A204.1 (cell line): ENCODE results near the gene CTSS.
"Not testable (repeated sequence)": the region's sequence is repeated elsewhere in the genome, so short reads cannot be mapped to it uniquely, and the experiment has no call there.

ENCODE experiments used
- FAIRE-seq: peaks from 2 replicates; lab custom pipeline; 2012; peaks lifted over from hg19 to GRCh38; lab: Jason Lieb, UNC

CTSS gene

DNA sequence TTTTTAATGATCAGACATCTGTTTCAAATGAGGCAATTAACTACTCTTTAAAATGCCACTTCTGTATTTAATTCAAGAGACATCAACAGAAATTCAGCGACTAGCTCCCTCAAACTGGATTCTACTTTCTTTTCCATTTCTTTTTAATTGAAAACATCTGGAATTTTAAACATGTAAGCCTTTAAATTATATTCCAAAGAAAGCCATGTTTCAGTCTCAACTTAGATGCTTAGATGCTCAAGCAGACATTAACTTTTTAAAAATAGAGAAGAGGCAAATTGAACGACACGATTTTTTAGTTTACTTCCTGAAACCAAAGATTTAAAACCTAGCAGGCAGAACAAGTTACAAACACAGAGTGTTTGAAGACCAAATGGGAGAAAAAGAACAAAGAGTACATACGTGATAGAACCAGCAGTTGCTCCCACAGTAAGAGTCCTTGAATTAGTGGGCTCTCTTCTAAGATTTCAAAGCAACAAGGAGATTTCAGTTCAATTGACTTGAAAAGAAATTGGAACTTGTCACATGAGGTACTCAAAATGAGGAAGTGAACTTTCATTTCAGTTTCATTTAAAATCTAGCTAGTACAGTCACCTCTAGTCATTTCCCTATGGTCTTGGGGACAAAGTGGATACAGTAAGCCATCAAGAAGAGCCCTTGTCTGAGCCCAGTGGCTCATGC, at the start of gene CTSS:
TSS of gene CTSS (minus strand) at position 483 of the 681 bp plus-strand sequence. CDS start 1,015 bp downstream, outside the sequence.
- FAIRE-seq: no peak

DNA sequence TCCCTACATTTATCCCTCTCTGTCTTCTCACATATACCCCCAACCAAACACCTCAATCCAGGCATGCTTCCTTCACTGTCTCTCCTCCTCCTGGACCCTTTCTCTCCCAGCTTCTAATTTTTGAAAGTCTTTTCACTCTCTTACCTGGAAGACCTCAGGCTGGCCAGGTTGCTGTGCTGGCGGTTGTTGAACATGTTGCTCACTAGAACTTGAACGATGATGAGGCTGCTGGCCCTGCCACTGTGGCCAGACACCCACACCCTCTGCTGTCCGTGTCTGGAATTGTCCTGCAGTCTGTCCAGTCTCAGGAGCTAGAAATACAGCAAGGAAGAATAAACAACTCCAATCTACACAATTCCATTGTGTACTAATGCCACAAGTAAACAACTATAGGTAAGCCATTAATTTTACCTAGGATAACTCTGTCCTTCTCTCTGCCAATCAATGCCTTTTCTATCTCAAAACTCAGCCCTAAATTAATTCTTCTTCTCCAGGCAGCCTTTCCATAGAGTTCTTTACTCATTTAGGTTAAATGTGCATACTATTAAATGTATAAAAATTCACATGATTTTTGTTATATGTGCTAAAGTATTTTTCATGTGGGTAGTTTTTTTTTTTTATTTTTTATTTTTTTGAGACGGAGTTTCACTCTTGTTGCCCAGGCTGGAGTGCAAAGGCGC, 47.6 kb upstream of the CTSS start:
- no peak for FAIRE-seq

- no peak for FAIRE-seq
Observed at GRCh38 chr1:150810958-150811659, 45.5 kb upstream of the CTSS start.

DNA sequence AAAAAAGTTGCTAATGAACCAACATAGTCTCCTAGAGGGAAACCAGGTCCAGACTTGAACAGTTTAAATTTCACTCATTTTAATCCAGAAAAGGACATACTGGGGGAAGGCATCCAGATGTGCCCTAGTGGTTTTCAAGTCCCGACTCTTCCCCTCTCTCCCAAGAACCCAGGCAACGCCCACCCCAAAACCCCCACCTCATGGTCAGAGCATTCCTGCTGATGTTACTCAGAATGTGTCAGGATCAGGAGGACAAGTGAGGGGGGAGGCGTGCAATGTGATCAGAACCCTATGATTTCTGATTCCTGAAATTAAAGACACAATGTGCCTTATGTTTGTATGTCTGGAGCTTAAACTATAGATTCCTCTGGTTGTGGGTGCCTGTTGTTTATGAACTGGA, 44.1 kb upstream of the CTSS start:
- FAIRE-seq: no peak

DNA sequence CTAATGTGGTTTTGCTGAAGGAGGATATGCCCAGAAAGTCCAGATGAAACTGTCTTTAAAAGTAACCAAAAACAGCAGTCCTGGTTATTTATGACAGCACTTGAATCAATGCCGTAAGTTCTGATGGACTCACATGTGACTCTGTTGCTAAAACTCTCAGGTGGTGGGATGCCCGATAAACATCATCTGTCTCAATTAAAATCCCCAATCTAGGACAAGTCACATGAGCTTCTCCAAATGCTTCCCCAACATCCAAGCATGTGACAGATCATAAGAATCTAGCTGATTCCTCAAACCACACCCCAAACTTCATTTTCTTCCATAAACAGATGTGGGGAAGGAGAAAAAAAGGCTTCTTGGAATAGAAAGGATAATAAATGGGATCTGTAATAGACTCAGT, 43.3 kb upstream of the CTSS start:
- FAIRE-seq: no peak

DNA sequence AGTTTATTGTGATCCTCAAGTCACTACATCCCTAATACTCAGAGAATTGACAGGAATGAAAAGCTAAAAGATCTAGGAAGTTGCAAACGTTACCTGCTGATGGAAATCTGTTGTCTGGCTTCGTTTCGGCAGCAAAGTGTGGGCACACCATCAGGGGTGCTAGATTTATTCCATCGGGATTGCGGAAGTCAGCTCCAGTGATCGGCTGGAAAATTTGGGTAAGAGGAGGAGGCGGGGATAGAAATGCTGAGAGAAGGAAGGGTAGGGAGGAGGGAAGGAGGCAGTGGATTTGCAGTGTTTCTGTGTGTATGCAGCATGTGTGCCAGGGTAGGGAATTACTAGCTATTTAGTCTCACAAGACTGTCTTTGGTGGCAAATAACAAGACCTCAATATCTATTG, 42.5 kb upstream of the CTSS start, which contains the start of gene CTSK:
TSS of gene CTSK (minus strand) at position 140 of the 400 bp plus-strand sequence. CDS start 1,455 bp downstream, outside the sequence.
- FAIRE-seq: no peak

- FAIRE-seq: no peak
Observed at GRCh38 chr1:150807249-150808023, 41.9 kb upstream of the CTSS start.

GRCh38 chr1:150805899-150806298, 40.3 kb upstream of the CTSS start:
- no peak for FAIRE-seq

- FAIRE-seq: no peak
Observed at GRCh38 chr1:150804671-150805070, 39.1 kb upstream of the CTSS start.

DNA sequence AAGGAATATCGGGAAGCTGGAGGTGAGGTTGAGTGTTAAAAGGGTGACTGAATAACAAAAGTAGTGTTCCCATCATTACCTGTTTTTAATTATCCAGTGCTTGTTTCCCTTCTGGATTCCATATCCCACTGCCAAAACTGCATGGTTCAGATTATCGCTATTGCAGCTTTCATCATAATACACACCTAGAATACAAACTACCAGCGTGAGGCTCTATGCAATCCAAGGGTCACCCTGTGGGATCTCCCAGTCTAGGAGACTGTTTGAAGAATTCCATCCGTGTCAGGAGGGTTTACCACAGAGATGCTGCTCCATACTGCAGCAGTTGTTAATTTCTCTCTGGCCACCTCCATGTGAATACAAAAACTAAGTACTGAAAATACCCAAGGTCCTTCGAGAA, 33.5 kb upstream of the CTSS start:
- no peak for FAIRE-seq

DNA sequence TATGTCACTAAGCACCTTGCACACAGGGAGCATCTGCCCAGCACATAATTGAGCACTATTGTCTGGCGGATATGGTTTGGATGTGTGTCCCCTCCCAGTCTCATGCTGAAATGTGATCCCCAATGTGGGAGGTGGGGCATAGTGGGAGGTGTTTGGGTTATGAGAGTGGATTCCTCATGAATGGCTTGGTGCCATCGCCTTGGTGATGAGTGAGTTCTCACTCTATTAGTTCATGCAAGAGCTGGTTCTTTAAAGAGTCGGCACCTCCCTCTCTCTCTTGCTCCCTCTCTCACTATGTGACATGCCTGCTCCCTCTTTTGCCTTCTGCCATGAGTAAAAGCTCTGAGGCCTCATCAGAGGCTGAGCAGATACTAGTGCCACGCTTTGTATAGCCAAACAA, 32.9 kb upstream of the CTSS start:
- no peak for FAIRE-seq

DNA sequence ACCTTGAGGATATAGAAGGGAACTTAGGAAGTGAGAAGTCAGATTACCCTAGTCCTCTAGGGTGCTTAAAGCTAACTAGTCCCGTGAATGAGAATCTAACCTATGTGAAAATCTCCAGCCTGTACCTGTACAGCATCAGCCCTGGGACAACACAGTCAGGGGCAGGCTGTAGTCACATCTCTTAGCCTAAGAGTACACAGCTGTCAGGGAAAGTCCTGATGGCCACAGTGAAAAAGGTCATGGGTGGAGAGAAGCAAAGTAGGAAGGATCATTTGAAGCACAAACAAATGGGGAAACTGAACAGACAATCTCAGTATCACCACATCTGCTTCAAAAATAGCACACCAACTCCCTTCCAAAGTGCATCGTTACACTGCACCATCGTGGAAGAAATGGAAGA, 30.8 kb upstream of the CTSS start:
- FAIRE-seq: no peak

DNA sequence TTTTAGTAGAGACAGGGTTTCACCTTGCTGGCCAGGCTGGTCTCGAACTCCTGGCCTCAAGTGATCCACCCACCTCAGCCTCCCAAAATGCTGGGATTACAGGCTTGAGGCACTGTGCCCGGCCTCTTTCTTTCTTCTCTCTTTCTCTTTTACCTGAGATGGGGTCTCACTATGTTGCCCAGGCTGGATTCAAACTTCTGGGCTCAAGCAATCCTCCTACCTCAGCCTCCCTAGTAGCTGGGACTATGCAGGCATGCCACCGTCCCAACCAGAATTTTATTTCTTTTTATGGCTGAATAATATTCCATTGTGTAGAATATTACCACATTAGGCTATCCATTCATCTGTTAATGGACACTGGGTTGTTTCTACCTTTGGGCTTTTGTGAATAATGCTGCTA, 28.2 kb upstream of the CTSS start:
- FAIRE-seq: not testable (repeated sequence)

DNA sequence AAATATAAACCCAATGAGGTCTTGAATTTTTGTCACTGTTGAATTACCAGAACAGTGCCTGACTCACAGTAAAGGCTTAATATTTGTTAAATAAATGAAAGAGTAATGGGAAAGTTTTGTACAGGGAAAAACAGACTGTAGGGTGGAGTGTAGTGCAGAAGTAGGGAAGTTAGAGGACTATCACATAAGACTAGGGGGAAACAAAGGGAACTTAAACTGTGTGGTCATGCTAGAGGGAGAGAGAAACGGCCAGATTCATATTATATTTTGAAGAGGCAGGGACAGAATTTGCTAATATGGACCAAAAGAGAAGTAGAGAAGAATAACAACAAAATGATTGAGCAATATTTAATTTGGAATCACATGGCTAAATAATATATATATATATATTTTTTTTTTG, 27.6 kb upstream of the CTSS start:
- no peak for FAIRE-seq

DNA sequence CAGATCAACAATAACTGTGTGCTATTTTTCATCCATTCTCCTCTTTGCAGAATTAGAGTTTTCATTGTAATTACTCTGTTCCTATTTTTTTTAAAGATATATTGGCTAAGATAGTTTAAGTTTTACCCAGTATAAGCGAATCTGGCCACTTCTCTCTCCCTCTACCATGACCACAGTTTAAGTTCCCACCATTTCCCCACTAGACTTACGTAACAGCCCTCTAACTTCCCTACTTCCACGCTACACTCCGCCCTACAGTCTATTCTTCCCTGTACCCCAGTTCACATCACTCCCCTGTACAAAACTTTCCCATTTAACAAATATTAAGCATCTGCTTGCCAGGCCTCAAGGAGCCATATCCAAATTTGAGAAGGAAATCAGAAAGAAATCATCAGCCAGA, 26.0 kb upstream of the CTSS start:
- no peak for FAIRE-seq

- FAIRE-seq: no peak
Observed at GRCh38 chr1:150789396-150789795, 23.8 kb upstream of the CTSS start.

DNA sequence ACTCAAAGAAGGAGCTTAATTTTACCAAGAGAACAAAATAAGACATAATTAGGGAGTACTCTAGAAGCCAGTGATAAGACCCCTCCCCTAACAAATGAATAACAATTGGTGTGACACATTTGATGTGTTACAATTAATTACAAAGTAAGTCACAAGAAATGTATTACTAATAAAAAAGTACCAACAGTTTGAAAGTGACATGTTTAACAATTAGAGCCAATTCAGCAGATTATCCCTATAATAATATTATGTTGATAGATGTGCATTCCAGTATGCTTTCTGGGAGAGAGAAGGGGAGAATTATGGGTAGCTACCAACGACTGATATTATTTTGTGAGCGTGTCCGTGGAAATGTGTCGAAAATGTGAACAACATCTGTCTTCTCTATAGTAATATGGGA, 23.4 kb upstream of the CTSS start:
- FAIRE-seq: no peak

GRCh38 chr1:150787455-150787854, 21.9 kb upstream of the CTSS start:
- FAIRE-seq: no peak

DNA sequence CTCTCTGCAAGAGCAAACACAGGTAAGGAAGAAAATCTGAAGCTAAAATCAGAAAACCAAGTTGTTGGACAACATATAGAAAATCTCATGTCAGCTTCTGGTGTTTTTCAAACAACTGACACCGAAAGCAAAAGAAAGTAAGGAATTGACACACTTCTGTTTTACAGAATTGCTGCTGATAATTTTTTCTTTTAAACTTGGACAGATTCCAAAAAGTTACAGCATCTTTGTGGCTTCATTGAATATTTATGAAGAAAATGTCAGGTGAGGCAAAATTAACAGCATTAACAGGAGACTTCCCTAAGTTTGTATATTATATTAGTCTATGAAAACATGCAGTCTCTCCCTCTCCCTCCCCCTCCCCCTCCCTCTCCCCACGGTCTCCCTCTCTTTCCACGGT, 14.9 kb upstream of the CTSS start:
- no peak for FAIRE-seq

GRCh38 chr1:150778409-150778808, 12.8 kb upstream of the CTSS start:
- FAIRE-seq: no peak

DNA sequence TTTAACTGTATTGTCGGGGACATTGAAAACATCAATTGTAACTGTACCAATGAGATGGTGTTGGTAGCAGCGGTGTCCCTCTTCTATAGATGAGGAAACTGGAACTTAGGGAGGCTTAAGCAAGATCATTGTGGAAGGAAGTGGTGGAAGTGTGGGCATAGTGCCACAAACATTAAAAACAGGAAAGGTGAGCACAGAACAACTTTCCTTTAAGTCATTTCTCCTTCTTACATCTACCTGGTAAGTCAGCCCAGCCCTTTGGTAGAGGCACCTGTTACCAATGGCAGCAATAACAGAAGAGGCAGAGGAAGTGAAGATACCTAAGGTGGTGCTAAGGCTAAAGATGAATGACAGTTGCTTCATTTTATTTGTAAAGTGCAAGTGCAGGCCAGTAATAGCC, 12.0 kb upstream of the CTSS start:
- FAIRE-seq: no peak

DNA sequence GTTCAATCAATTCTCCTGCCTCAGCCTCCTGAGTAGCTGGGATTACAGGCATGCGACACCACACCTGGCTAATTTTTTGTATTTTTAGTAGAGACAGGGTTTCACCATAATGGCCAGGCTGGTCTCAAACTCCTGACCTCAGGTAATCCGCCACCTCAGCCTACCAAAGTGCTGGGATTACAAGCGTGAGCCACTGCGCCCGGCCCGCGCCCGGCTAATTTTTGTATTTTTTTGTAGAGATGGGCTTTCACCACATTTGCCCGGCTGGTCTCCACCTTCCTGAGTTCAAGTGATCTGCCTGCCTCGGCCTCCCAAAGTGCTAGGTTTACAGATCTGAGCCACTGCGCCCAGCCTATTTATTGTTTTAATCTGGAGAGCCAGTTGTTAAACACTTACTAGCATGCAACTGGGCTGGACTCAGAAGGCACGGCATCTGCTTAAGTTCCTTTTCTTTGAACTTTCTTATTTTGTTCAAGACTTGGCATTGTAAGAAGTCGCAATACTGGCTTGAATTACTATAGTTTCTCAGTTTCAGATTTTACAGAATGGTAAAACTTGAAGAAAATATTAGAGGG, 10.4 kb upstream of the CTSS start:
- FAIRE-seq: not testable (repeated sequence)
